ENCODE data around the gene PSORS1C1.
"Not testable (repeated sequence)": the region's sequence is repeated elsewhere in the genome, so short reads cannot be mapped to it uniquely, and the experiment has no call there.

PSORS1C1 gene

DNA sequence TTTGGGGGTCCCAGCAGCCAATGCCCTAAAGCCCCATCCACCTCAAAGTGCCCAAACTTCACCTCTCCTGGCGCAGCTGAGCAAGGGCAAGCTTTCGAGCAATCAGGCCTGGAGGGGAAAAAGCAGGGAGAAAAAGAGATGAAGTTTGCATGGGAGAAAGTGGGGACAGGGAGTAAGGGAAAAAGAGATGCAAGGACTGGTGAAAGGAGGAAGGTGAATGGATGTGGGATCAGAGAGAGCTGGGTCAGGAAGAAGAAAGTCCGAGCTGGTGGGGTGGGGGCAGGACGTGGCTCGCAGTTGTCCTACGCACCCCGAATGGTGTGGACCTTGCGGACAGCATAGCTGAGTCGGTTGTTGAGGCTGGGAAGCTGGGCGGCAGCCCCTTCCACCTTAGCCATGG is 30.8 kb downstream of the PSORS1C1 start:
- DNase-seq = no peak
- intact Hi-C loops (cut with DNase I) = no loop called here

GRCh38 chr6:31149827-31150447 is 35.3 kb downstream of the PSORS1C1 start:
- intact Hi-C loops (cut with DNase I) = no loop called here
- DNase-seq = no peak

- intact Hi-C loops (cut with DNase I) = no loop called here
- no peak for DNase-seq
Observed at GRCh38 chr6:31152781-31153180, 38.2 kb downstream of the PSORS1C1 start.

- intact Hi-C loops (cut with DNase I) = no loop called here
- no peak for DNase-seq
Observed at GRCh38 chr6:31154436-31154835, 39.8 kb downstream of the PSORS1C1 start.

DNA sequence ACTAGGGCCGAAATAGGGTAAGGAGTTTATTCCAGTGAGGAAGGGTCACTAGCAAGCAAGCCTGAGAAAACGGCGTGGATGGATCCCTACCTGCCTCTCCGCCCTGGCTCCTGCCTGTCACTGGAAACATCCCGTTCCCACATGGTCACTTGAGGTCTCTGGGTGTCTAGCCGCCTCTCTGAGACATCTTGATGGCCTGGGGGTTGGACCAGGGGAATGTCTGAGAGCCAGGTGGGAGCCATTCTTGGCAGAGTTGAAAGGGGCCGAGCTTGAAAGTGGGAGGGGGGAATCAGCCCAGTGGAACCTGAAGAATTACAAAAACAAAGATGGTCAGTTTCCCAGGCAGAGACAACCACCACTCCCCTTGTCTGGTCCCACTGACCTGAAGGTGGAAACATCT is 42.0 kb downstream of the PSORS1C1 start:
- intact Hi-C loops (cut with DNase I) = loop anchor here (5.0 kb wide), 1 partner anchor 41 kb away; no protein-coding TSS in a partner anchor
- no peak for DNase-seq

- DNase-seq = no peak
- intact Hi-C loops (cut with DNase I) = loop anchor here (5.0 kb wide), 1 partner anchor 40 kb away; no protein-coding TSS in a partner anchor
Observed at GRCh38 chr6:31157513-31158139, 43.0 kb downstream of the PSORS1C1 start, which contains the start of gene CCHCR1. TSS of gene CCHCR1 (minus strand) at chr6:31157802. CDS start at chr6:31157600, 202 bp downstream.

GRCh38 chr6:31158140-31158862 is 43.7 kb downstream of the PSORS1C1 start, which contains the start of gene TCF19:
TSS of gene TCF19 (plus strand) at chr6:31158589. CDS start at chr6:31159470, 881 bp downstream.
- peak; percentile 93 to 99 (median 97) for DNase-seq
- intact Hi-C loops (cut with DNase I) = loop anchor here (5.0 kb wide), 1 partner anchor 39 kb away; no protein-coding TSS in a partner anchor

DNA sequence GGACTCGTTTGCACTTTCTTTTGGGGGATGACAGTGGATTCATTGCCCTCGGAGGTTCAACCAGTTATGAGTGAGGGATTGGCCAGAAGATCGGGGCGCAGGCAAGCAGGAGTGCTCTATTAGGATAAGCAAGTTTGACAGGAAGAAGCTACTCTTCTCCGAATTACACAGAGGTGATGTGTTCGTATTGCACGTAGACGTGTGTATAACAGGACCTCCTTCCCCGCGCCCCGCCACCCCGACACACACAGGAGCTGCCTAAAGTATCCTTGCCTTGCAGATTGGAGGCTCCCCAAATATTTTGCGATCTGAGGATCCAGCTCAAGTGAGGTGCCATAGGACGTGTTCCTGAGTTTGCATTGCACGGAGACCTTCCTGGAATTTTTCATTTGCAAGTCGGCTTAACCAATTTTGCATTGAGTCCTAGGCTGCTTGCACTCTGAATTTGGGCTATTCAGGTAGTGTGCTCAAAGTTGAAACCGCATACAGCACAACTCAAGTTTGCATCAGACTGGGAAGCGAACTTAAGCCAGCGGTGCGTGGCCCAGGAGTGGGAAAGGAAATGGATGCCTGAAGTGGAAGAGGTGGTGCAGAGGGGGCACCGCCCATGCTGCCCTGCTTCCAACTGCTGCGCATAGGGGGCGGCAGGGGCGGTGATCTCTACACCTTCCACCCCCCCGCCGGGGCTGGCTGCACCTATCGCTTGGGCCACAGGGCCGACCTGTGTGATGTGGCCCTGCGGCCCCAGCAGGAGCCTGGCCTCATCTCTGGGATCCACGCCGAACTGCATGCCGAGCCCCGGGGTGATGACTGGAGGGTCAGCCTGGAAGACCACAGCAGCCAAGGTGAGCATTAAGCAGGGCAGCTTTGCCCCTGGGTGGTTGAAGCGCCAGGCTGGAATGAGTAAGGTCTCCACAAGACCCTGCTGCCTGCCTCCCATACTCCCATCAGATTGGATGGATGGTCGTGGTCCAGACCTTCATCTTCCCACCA is 44.6 kb downstream of the PSORS1C1 start:
- intact Hi-C loops (cut with DNase I) = loop anchor here (5.0 kb wide), 1 partner anchor 38 kb away; no protein-coding TSS in a partner anchor
- peak in 3 of 42 donors; percentile 14 to 22 (median 21) for DNase-seq

DNA sequence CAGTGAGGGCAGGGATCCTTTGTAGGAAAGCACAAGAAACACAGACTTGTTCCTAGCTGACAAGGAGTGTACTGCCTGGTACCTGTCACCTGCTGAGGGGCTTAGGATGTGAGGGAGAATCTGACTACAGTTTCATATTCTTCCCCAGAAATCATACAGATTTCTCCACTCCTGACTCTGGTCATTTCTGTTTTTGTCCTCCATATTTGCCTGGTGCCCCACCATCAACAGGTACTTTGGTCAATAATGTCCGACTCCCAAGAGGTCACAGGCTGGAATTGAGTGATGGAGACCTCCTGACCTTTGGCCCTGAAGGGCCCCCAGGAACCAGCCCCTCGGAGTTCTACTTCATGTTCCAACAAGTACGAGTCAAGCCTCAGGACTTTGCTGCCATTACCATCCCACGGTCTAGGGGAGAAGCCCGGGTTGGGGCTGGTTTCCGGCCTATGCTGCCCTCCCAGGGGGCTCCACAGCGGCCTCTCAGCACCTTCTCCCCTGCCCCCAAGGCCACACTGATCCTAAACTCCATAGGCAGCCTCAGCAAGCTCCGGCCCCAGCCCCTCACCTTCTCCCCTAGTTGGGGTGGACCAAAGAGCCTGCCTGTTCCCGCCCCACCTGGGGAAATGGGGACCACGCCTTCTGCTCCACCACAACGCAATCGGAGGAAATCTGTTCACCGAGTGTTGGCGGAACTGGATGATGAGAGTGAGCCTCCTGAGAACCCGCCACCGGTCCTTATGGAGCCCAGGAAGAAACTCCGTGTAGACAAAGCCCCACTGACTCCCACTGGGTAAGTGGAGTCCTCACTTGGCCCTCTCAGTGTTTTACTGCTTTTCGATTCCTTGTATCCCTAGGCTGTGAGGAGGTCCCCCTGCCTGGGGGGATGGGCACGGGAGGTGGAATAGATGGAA is 46.9 kb downstream of the PSORS1C1 start:
- DNase-seq = no peak
- intact Hi-C loops (cut with DNase I) = no loop called here

- no peak for DNase-seq
Observed at GRCh38 chr6:31162463-31163165, 48.0 kb downstream of the PSORS1C1 start.

GRCh38 chr6:31163922-31164321 is 49.3 kb downstream of the PSORS1C1 start:
- intact Hi-C loops (cut with DNase I) = no loop called here
- DNase-seq = no peak

More at GRCh38 chr6:31162463-31163165, 48.0 kb downstream of the PSORS1C1 start:
- intact Hi-C loops (cut with DNase I) = no loop called here

DNA sequence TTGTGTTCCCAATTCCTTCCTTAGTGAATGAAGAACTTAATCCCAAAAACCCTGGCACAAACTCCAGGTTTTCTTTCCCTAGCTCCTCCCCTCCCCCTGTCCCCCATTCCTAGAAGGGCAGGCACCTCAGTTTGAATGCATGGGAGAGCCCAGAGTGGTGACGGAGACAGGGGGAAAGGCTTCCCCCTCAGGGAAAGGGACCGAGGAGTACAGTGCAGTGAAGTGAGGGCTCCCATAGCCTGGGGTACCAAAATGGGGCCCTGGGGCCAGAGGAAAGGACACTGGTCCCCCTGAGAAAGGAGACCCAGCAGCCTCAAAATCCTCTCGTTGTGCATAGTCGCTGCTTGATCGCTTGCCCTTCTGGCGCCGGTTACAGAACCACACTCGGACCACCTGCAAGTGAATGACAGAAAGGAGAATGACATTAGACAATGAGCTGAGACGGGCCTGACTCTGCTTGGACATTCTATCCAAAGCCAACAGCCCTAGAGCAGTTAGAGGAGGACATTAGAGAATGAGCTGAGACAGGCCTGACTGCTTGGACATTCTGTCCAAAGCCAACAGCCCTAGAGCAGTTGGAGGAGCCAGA is 50.0 kb downstream of the PSORS1C1 start:
- intact Hi-C loops (cut with DNase I); DNase-seq: not testable (repeated sequence)

- DNase-seq; intact Hi-C loops (cut with DNase I): not testable (repeated sequence)
Observed at GRCh38 chr6:31165064-31165832, 50.6 kb downstream of the PSORS1C1 start.

- peak in 8 of 42 donors; percentile 16 to 63 (median 30) for DNase-seq
- intact Hi-C loops (cut with DNase I) = no loop called here
Observed at GRCh38 chr6:31165986-31166385, 51.4 kb downstream of the PSORS1C1 start.

- DNase-seq = no peak
- intact Hi-C loops (cut with DNase I) = no loop called here
Observed at GRCh38 chr6:31168606-31169005, 54.0 kb downstream of the PSORS1C1 start.

Data from head of caudate nucleus (tissue), 42 donors.